ENCODE results near the gene FAM43A. TPM values are rescaled to one million over a fixed set of nuclear protein-coding genes. Genes with fewer than 3 reads are reported as not detected.

Gene FAM43A
- total and polyA plus RNA-seq, 9 donors, result 4.0 to 12.1 (median 6.3) TPM

- Histone ChIP-seq H3K36me3 (no peaks in the 10 kb centered on the region), H3K4me3 (no peak overlapping the region), H3K9me3 (no peaks in the 10 kb centered on the region), H3K4me1 (ENCODE audit: insufficient read depth) (no peaks in the 10 kb centered on the region), H3K27ac (no peak overlapping the region), H3K27me3 (no peaks in the 10 kb centered on the region)
- TF ChIP-seq EP300 (IDR thresholded peaks at IDR 0.05) (no peak), POLR2A (IDR thresholded peaks at IDR 0.05) (no peak), CTCF (IDR thresholded peaks at IDR 0.05) (no peak)
- 67 to 68% (median 67%) methylated on average over 7 of the region's 7 CpGs for WGBS, 3 donors
- DNase-seq, result no peak
- intact Hi-C loops (cut with DNase I), result no loop called here
Observed at GRCh38 chr3:194640829-194641228, 44.9 kb upstream of the FAM43A start.

- DNase-seq, result no peak
- H3K36me3 ChIP-seq, result no peaks in the 10 kb centered on the region
- intact Hi-C loops (cut with DNase I), result no loop called here
- 67 to 78% (median 76%) methylated on average over 2 of the region's 2 CpGs for WGBS, 3 donors
- no peaks in the 10 kb centered on the region for H3K27me3 ChIP-seq
- no peak overlapping the region for H3K27ac ChIP-seq
- no peak for TF ChIP-seq EP300 (IDR thresholded peaks at IDR 0.05)
- TF ChIP-seq CTCF (IDR thresholded peaks at IDR 0.05), result no peak
- TF ChIP-seq POLR2A (IDR thresholded peaks at IDR 0.05), result no peak
- no peaks in the 10 kb centered on the region for H3K4me1 ChIP-seq (ENCODE audit: insufficient read depth)
- H3K4me3 ChIP-seq, result no peak overlapping the region
- H3K9me3 ChIP-seq, result no peaks in the 10 kb centered on the region
Observed at GRCh38 chr3:194642769-194643168, 42.9 kb upstream of the FAM43A start.

DNA sequence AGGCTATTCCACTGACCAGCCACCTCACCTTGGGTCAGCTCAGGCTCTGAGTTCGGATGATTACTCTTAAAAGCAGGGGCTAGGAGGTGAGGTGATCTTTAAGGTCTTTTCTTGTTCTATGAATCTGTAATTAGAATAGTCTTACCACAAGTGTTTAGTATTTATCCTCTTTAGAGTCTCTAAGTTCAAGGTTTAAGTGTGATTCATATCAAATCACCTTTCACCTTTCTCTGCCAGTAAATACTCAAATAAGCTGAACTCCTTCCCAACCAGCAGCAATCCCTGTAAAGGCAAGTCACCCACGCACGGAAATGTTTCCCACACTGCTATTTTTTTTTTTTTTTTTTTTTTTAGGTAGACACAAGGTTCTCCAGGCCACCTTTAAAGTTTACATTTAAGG lies 37.9 kb upstream of the FAM43A start:
- WGBS, 3 donors, result 69 to 85% (median 76%) methylated on average over 3 of the region's 3 CpGs
- no peak for TF ChIP-seq POLR2A (IDR thresholded peaks at IDR 0.05)
- TF ChIP-seq CTCF (IDR thresholded peaks at IDR 0.05), result no peak
- no peak for TF ChIP-seq EP300 (IDR thresholded peaks at IDR 0.05)
- no peaks in the 10 kb centered on the region for H3K36me3 ChIP-seq

DNA sequence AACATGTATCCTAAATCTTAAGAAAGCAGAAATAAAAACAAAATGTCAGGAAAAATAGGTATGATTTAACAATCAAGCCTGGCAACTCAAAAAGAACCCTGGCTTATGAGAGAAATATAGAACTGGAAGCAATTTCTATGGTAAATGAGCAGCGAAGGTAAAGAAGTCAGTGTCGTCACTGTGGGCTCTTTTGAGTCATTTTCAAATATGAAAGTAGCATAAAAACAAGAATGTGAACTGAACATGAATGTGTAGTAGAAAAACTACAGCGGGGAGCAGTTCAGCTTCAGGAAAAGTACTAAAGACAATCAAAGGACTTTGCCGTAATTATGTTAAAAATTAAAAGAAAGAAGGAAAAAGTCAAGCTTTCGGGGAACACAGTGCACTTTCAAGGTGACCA lies 31.2 kb upstream of the FAM43A start:
- 88 to 94% (median 92%) methylated on average over 5 of the region's 5 CpGs for WGBS, 3 donors
- H3K27me3 ChIP-seq, result no peaks in the 10 kb centered on the region
- DNase-seq, result no peak
- H3K4me1 ChIP-seq (ENCODE audit: insufficient read depth), result peaks cover 2% of the 10 kb centered on the region
- H3K4me3 ChIP-seq, result no peak overlapping the region
- no peaks in the 10 kb centered on the region for H3K9me3 ChIP-seq
- intact Hi-C loops (cut with DNase I), result no loop called here
- TF ChIP-seq CTCF (IDR thresholded peaks at IDR 0.05), result no peak
- no peak for TF ChIP-seq EP300 (IDR thresholded peaks at IDR 0.05)
- no peak for TF ChIP-seq POLR2A (IDR thresholded peaks at IDR 0.05)
- no peak overlapping the region for H3K27ac ChIP-seq
- no peaks in the 10 kb centered on the region for H3K36me3 ChIP-seq

More for the DNA sequence above, 37.9 kb upstream of the FAM43A start:
- Histone ChIP-seq H3K27me3 (no peaks in the 10 kb centered on the region), H3K9me3 (no peaks in the 10 kb centered on the region), H3K27ac (no peak overlapping the region), H3K4me1 (ENCODE audit: insufficient read depth) (no peaks in the 10 kb centered on the region), H3K4me3 (no peak overlapping the region)
- intact Hi-C loops (cut with DNase I), result no loop called here
- no peak for DNase-seq

DNA sequence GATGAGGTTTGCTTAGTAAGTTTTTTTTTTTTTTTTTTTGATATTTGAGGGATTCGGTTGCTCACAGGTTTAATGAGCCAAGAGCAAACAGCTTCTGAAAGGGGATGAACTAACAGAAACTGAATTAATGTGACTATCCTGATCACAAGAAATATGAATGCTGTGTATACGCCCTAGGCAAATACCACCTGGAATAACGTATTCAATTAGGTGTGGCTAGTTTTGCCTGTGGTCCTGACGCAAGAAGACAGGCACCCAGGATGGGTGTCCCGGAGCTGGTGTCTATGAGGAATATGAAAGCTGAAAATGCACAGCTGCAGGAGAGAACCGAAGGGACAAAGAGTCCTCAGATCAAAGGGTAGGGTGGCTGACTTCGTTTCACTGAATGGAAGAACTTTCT lies 28.2 kb upstream of the FAM43A start:
- Histone ChIP-seq H3K4me3 (no peak overlapping the region), H3K36me3 (no peaks in the 10 kb centered on the region), H3K4me1 (ENCODE audit: insufficient read depth) (peaks cover 4% of the 10 kb centered on the region), H3K27me3 (no peaks in the 10 kb centered on the region), H3K27ac (no peak overlapping the region), H3K9me3 (no peaks in the 10 kb centered on the region)
- TF ChIP-seq POLR2A (IDR thresholded peaks at IDR 0.05) (no peak), EP300 (IDR thresholded peaks at IDR 0.05) (no peak), CTCF (IDR thresholded peaks at IDR 0.05) (no peak)
- DNase-seq, result no peak
- WGBS, 3 donors, result 77 to 86% (median 79%) methylated on average over 7 of the region's 7 CpGs
- intact Hi-C loops (cut with DNase I), result no loop called here
